NCI-H1048 (cell line): ENCODE measurements around the gene ABCA1.
"Not testable (repeated sequence)": the region's sequence is repeated elsewhere in the genome, so short reads cannot be mapped to it uniquely, and the experiment has no call there.

Experiments
- DNase-seq: peaks from one replicate; lab custom pipeline; 2025; lab: John Stamatoyannopoulos, UW

ABCA1 gene

GRCh38 chr9:104905153-104905901 is 22.6 kb downstream of the ABCA1 start:
- no peak for DNase-seq

GRCh38 chr9:104903609-104904008 is 24.3 kb downstream of the ABCA1 start:
- no peak for DNase-seq

DNA sequence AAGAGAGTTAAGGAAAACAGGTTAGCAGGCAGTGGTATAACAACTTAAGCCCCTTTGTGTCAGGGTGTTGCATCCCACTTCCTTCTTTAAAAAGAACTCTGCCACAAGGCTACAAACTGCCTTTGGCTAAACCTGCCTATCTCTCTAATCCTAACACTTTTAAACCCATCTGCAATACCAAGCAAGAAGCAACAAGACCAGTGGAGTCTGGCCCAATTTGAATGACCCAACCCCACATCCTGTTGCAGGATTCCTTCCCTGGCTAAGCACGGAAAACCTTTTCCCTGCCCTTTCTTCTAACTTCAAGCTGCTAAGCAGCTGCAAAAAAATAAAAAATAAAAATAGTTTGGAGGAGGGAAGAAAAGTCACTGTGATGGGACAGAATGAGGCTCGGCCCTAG is 27.1 kb downstream of the ABCA1 start:
- DNase-seq = no peak

GRCh38 chr9:104900324-104900723 is 27.6 kb downstream of the ABCA1 start:
- DNase-seq = no peak

- DNase-seq = no peak
Measured at GRCh38 chr9:104899759-104900247, 28.2 kb downstream of the ABCA1 start.

DNA sequence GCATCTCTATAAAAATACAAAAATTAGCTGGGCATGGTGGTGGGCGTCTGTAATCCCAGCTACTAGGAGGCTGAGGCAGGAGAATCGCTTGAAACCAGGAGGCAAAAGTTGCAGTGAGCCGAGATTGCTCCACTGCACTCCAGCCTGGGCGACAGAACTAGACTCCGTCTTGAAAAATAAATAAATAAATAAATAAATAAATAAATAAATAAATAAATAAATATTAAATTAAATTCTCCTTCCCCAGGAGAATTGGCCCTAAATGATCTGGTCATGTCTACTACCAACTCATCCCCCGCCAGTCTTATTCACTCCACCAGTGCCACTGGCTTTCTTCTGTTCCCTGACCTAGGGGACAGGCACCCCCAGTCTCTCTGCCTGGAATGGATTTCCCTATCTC is 29.6 kb downstream of the ABCA1 start:
- not testable (repeated sequence) for DNase-seq

DNA sequence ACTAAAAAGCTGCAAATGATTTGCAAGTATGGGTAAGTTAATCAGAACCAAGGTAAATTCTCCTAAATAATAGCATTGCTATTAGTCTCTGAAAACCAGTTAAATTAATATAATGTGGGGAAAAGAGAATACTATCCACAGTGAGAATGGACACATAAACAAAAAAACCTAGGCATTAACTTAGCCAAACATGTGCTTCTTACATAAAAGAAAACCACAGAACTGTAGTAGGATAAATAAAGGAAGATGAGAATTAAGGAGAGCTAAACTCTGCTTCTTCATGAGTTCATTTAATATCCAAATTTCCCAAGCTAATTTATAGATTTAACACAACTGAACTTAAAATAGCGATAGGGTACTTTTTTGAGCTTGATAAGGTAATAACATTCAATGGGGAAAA is 31.8 kb downstream of the ABCA1 start:
- DNase-seq = no peak

GRCh38 chr9:104895572-104895971 is 32.4 kb downstream of the ABCA1 start:
- no peak for DNase-seq

- no peak for DNase-seq
Measured at GRCh38 chr9:104892701-104893100, 35.3 kb downstream of the ABCA1 start.

DNA sequence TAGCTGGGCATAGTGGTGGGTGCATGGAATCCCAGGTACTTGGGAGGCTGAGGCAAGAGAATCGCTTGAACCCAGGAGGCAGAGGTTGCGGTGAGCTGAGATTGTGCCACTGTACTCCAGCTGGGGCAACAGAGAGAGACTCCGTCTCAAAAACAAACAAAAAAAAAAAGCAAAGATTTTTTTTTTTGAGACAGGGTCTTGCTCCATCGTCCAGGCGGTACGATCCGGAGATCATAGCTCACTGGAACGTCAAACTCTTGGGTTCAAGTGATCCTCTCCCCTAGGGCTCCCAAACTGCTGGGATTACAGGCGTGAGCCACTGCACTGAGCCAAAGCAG is 37.6 kb downstream of the ABCA1 start:
- DNase-seq = no peak

GRCh38 chr9:104885818-104886709 is 41.9 kb downstream of the ABCA1 start:
- no peak for DNase-seq

GRCh38 chr9:104883169-104883568 is 44.8 kb downstream of the ABCA1 start:
- no peak for DNase-seq

DNA sequence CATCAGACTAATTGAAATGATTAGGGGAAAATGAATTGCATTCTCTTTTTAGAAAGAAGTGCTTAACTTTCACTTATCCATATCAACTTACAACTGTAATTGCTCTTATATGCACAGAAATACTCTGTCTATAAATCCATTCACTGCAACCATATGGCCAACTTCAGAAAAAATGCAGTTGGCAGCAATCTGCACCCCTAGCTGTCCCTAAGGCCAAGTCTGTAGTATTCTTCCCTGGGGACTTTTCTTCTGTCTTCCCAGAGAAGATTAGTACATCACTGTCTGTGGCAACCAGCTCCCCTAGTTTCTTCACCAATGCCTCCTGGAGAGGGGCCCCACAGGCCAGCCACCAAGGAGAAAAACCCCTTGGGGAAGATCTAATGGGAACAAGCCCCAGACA is 45.4 kb downstream of the ABCA1 start:
- no peak for DNase-seq

- no peak for DNase-seq
Measured at GRCh38 chr9:104882086-104882485, 45.9 kb downstream of the ABCA1 start.

GRCh38 chr9:104879555-104880309 is 48.2 kb downstream of the ABCA1 start:
- no peak for DNase-seq

DNA sequence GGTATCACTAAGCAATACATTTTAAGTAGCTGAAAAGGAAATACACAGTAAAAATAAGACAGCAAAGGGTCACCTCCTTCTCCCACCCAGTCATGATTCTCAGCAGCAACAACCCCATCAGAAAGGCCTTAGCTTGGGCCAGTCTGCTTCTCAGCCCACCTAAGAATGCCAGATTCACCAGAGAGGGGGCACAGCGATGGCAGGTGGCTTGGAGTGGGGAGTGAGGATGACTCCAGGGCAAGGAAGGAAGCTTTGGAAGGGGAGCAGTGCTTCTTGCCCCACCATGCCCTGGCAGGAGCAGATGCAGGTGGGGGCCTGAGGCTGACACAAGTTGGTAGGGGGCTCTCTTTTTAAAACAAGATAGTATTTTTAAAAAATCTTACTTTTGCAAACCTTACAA is 51.4 kb downstream of the ABCA1 start:
- no peak for DNase-seq

DNA sequence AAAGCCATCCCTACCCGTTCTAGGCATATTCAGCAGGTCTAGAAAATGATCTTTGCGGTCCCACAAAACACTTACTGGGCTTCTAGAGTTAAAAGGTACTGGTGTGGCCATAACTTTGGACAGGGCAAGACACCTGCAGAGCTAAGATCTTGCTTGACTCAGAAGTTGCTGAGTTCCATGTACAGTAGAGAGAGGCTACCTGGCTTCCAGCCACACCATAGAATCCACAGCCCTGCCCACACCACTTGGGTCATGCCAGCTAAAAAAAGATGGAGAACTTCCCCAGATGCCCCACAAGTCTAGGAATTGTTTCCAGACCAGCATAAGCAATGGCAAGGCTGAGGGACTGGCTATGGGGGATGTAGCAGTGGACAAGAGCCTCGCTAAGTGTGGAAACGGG is 52.1 kb downstream of the ABCA1 start:
- no peak for DNase-seq

DNA sequence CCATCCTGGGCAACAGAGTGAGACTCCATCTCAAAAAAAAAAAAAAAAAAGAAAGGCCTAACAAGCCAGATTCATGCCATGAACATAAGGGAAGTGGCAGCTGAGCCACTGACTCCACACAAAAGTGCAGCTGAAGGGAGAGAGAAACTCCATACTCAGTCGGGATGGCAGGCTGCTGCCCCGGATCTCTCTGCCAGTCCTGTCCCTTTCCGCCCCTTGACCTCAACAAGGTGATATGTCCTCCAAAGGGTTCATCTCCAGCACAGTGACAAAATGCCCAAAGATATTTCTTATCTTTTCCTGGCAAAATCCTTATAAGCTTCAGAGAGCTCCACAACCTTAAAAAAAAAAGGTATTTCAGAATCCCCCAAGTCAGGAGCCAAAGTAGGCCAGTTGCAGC is 52.6 kb downstream of the ABCA1 start:
- no peak for DNase-seq

DNA sequence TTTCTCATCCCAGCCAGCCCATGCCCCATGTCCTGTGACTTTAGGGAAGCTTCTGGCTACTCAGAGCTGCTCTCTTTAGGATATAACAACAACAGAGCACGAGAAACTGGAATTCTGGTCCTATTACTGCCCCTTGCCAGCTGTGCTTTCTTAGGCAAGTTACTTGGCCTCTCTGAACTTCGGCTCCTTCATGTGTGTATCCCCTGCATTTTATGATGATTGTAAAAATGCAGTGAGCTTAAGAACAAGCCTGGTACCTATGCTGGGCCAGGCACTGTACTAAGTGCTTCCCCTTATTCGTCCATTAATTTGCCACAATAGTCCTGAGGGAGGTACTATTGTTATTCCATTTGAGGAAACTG is 54.5 kb downstream of the ABCA1 start:
- no peak for DNase-seq

- DNase-seq = no peak
Measured at GRCh38 chr9:104872656-104873488, 55.1 kb downstream of the ABCA1 start.

DNA sequence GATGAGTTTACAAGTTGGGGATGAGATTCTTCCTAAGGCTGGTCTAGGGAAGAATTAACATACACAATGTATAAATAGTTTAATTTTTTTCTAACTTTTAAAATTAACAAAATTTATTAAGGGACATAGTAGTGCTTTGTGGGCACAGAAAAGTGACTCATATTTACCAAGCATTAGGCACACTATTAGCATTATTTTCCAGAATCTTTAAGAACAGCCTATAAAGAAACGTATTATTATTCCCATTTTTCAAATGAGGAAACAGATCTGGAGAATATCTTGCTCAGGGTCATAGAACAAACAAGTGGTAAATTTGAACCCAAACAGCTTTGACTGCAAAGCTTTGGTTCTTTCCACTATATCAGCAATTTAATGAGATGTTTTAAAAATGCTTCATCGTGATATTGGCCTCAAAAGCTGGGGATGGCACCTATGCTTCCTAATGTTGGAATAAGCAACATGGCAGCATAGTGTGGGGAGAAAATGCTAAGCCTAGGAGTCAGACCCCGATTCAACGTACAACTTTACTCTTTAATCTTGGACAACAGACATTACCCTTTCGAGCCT is 55.9 kb downstream of the ABCA1 start:
- DNase-seq = no peak
